ENCODE measurements around the gene RPN2.

Gene RPN2

GRCh38 chr20:37243076-37243936, 64.2 kb downstream of the RPN2 start:
- DNase-seq (ENCODE audit: low read depth in 2 of 2) = no peak

- DNase-seq (ENCODE audit: low read depth in 2 of 2) = no peak
Observed at GRCh38 chr20:37243937-37244571, 64.9 kb downstream of the RPN2 start.

- DNase-seq (ENCODE audit: low read depth in 2 of 2) = no peak
Observed at GRCh38 chr20:37244572-37244957, 65.4 kb downstream of the RPN2 start.

- DNase-seq (ENCODE audit: low read depth in 2 of 2) = no peak
Observed at GRCh38 chr20:37245216-37246150, 66.4 kb downstream of the RPN2 start.

GRCh38 chr20:37246736-37247135, 67.6 kb downstream of the RPN2 start:
- no peak for DNase-seq (ENCODE audit: low read depth in 2 of 2)

GRCh38 chr20:37247547-37247946, 68.4 kb downstream of the RPN2 start:
- no peak for DNase-seq (ENCODE audit: low read depth in 2 of 2)

GRCh38 chr20:37249304-37249703, 70.2 kb downstream of the RPN2 start:
- no peak for DNase-seq (ENCODE audit: low read depth in 2 of 2)

GRCh38 chr20:37251825-37252477, 72.8 kb downstream of the RPN2 start:
- no peak for DNase-seq (ENCODE audit: low read depth in 2 of 2)

- no peak for DNase-seq (ENCODE audit: low read depth in 2 of 2)
Observed at GRCh38 chr20:37253087-37253486, 74.0 kb downstream of the RPN2 start.

GRCh38 chr20:37254114-37254878, 75.2 kb downstream of the RPN2 start:
- DNase-seq (ENCODE audit: low read depth in 2 of 2) = no peak

GRCh38 chr20:37256286-37256685, 77.2 kb downstream of the RPN2 start:
- no peak for DNase-seq (ENCODE audit: low read depth in 2 of 2)

- no peak for DNase-seq (ENCODE audit: low read depth in 2 of 2)
Observed at GRCh38 chr20:37257530-37257929, 78.4 kb downstream of the RPN2 start.

- no peak for DNase-seq (ENCODE audit: low read depth in 2 of 2)
Observed at GRCh38 chr20:37257988-37258387, 78.9 kb downstream of the RPN2 start.

GRCh38 chr20:37259031-37259430, 79.9 kb downstream of the RPN2 start:
- no peak for DNase-seq (ENCODE audit: low read depth in 2 of 2)

GRCh38 chr20:37259865-37260264, 80.7 kb downstream of the RPN2 start:
- DNase-seq (ENCODE audit: low read depth in 2 of 2) = no peak

GRCh38 chr20:37260923-37261322, 81.8 kb downstream of the RPN2 start:
- DNase-seq (ENCODE audit: low read depth in 2 of 2) = no peak

- no peak for DNase-seq (ENCODE audit: low read depth in 2 of 2)
Observed at GRCh38 chr20:37261714-37262113, 82.6 kb downstream of the RPN2 start, which contains the start of gene GHRH. TSS of gene GHRH (minus strand) at chr20:37261814. CDS start at chr20:37256889, 4,925 bp downstream.

GRCh38 chr20:37262505-37262904, 83.4 kb downstream of the RPN2 start:
- no peak for DNase-seq (ENCODE audit: low read depth in 2 of 2)

GRCh38 chr20:37263686-37264085, 84.6 kb downstream of the RPN2 start:
- no peak for DNase-seq (ENCODE audit: low read depth in 2 of 2)

- no peak for DNase-seq (ENCODE audit: low read depth in 2 of 2)
Observed at GRCh38 chr20:37265152-37265551, 86.0 kb downstream of the RPN2 start.

All from stimulated activated CD4-positive, alpha-beta T cell treated with anti-CD3 and anti-CD28 coated beads, Interleukin-15, amount 100 ng/mL, for 48 hours (primary cell).